Hepatocyte (in vitro differentiated cells): ENCODE data around the gene CMIP. TPM values are rescaled to one million over a fixed set of nuclear protein-coding genes. Genes with fewer than 3 reads are reported as not detected.

Experiments
- DNase-seq: peaks from one replicate; pipeline ENCODE4 v3.0.0-alpha.2; 2016; ENCODE audit warnings: low spot score
- H2AFZ ChIP-seq: fragments of 200-600 bp; sonication (generic); 2 replicates; pipeline ENCODE4 v1.6.0; 2016; ENCODE audit warnings: antibody characterized with exemption, mild to moderate bottlenecking
- H3K27ac ChIP-seq: fragments of 200-600 bp; sonication (generic); 2 replicates; pipeline ENCODE4 v1.5.1; 2016; ENCODE audit warnings: mild to moderate bottlenecking
- H3K27me3 ChIP-seq: fragments of 200-600 bp; sonication (generic); 2 replicates; pipeline ENCODE4 v1.6.1; 2016
- H3K36me3 ChIP-seq: fragments of 200-600 bp; sonication (generic); replicated peaks from 2 replicates; pipeline ENCODE4 v1.5.1; 2016; ENCODE audit warnings: low read depth; ENCODE audit not compliant: insufficient read depth
- H3K4me1 ChIP-seq: fragments of 200-600 bp; sonication (generic); 2 replicates; pipeline ENCODE4 v1.5.1; 2016; ENCODE audit warnings: mild to moderate bottlenecking, moderate library complexity; ENCODE audit not compliant: insufficient read depth
- H3K4me2 ChIP-seq: fragments of 200-600 bp; sonication (generic); 2 replicates; pipeline ENCODE4 v1.6.0; 2016
- H3K4me3 ChIP-seq: fragments of 200-600 bp; sonication (generic); 2 replicates; pipeline ENCODE4 v1.5.1; 2016; ENCODE audit warnings: mild to moderate bottlenecking
- H3K79me2 ChIP-seq: fragments of 200-600 bp; sonication (generic); 2 replicates; pipeline ENCODE4 v1.6.0; 2017; ENCODE audit warnings: mild to moderate bottlenecking
- H3K9me2 ChIP-seq: fragments of 200-600 bp; sonication (generic); replicated peaks from 2 replicates; pipeline ENCODE4 v1.6.0; 2017; ENCODE audit warnings: mild to moderate bottlenecking; ENCODE audit not compliant: insufficient read depth
- H3K9me3 ChIP-seq: fragments of 200-600 bp; sonication (generic); 2 replicates; pipeline ENCODE4 v1.5.1; 2016; ENCODE audit warnings: low read depth, mild to moderate bottlenecking
- H4K20me1 ChIP-seq: fragments of 200-600 bp; sonication (generic); 2 replicates; pipeline ENCODE4 v1.6.0; 2016; ENCODE audit warnings: mild to moderate bottlenecking; ENCODE audit not compliant: insufficient read depth, poor library complexity, severe bottlenecking
- EZH2 ChIP-seq: fragments of 200-600 bp; sonication (generic); IDR thresholded peaks from 2 replicates; pipeline ENCODE4 v1.6.1; 2016; ENCODE audit warnings: antibody characterized with exemption, mild to moderate bottlenecking, borderline replicate concordance
- EZH2phosphoT487 ChIP-seq: fragments of 200-600 bp; sonication (generic); IDR thresholded peaks from one replicate; pipeline ENCODE4 v1.6.1; 2018; ENCODE audit warnings: antibody characterized with exemption, mild to moderate bottlenecking, low read depth, moderate library complexity; ENCODE audit not compliant: unreplicated experiment, severe bottlenecking
- WGBS: methylation state at CpG from one replicate; pipeline ENCODE4 v1.1.6; 2016; ENCODE audit warnings: low lambda C conversion rate; ENCODE audit errors: missing lambda C conversion rate; 5-methylcytosine and 5-hydroxymethylcytosine counted together
- polyA plus RNA-seq: library from polyadenylated mRNA; unstranded; fragments of >200 nt; fragmentation: Nextera tagmentation; extraction: Ambion mirVana; gene quantifications from 2 replicates; pipeline ENCODE4 v1.2.1, GENCODE V29; 2016
- total RNA-seq: library from RNA; depleted of rRNA; stranded (reverse); fragments of >200 nt; gene quantifications from 2 replicates; pipeline ENCODE4 v1.2.3, GENCODE V29; 2014
- TF ChIP-seq, protein P1 (sequence below): fragments of 200-600 bp; sonication (generic); IDR thresholded peaks from 2 replicates; pipeline ENCODE4 v1.5.1; 2016; ENCODE audit warnings: antibody characterized with exemption, mild to moderate bottlenecking; ENCODE audit not compliant: poor library complexity

Gene CMIP
- total and polyA plus RNA-seq, 2 experiments from 2014 or later: 5.8 to 17.8 TPM

DNA sequence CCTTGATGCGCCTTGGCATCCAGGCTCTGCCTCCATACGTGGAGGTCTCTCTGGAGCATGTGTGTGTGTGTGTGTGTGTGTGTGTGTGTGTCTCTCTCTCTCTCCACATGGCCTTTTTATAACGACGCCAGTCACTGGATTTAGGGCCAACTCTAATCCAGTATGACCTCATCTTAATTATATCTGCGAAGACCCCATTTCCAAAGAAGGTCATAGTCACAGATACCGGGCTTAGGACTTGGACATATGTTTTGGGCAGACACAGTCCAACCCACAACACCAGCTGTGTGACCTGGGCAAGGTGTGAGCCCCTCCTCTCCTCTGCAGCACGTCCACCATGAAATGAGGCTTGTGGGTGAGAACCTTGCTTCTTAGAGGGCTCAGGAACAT, 196.1 kb downstream of the CMIP start:
- Histone ChIP-seq H2AFZ (no peak overlapping the region), H3K27ac (no peak overlapping the region), H3K9me2 (no peaks in the 10 kb centered on the region), H3K27me3 (no peaks in the 10 kb centered on the region), H3K36me3 (no peaks in the 10 kb centered on the region), H3K4me2 (no peak overlapping the region), H3K79me2 (peaks cover 55% of the 10 kb centered on the region), H3K4me1 (no peaks in the 10 kb centered on the region), H3K4me3 (no peak overlapping the region), H3K9me3 (no peaks in the 10 kb centered on the region), H4K20me1 (peaks cover 11% of the 10 kb centered on the region)
- 89% methylated on average over 7 of the region's 7 CpGs for WGBS
- DNase-seq: no peak
- no peak for TF ChIP-seq EZH2phosphoT487

DNA sequence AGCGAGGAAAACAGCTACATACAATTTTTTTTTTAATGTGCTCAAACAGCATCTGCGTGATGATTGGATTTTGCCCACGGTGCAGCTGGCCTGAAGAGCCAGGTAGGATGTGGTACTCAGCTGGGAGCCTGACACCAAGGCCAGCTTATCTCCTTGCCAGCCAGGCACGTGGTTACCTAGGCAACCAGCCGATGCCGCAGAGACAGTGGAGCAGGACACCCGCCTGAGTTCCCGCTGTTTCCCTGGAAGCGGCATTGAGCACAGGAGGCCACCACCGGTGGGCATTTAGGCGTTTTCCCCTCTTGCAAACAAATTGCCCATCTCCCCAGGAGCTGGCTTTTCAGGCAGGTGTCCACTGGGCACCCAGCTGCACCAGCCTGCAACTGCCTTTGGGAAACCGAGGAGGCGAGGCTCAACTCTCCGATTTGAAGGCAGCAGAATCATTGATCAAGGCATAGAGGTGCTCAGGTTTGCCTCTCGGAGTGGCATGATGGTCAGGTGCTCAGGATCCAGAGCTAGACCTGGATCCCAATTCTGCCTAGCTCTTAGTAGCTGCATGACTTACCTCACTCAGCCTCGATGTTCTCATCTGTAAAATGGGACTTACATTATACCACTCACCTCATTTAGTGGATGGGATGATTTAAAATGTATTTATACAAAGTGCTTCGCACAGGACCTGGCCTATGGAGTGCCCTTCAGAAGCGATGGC, 196.9 kb downstream of the CMIP start:
- peaks cover 11% of the 10 kb centered on the region for H4K20me1 ChIP-seq
- H3K4me3 ChIP-seq: no peak overlapping the region
- H3K36me3 ChIP-seq: no peaks in the 10 kb centered on the region
- H3K9me2 ChIP-seq: no peaks in the 10 kb centered on the region
- H3K79me2 ChIP-seq: peaks cover 51% of the 10 kb centered on the region
- H3K9me3 ChIP-seq: no peaks in the 10 kb centered on the region
- DNase-seq: no peak
- no peaks in the 10 kb centered on the region for H3K4me1 ChIP-seq
- no peaks in the 10 kb centered on the region for H3K27me3 ChIP-seq
- no peak overlapping the region for H3K4me2 ChIP-seq
- TF ChIP-seq, protein P1, sequence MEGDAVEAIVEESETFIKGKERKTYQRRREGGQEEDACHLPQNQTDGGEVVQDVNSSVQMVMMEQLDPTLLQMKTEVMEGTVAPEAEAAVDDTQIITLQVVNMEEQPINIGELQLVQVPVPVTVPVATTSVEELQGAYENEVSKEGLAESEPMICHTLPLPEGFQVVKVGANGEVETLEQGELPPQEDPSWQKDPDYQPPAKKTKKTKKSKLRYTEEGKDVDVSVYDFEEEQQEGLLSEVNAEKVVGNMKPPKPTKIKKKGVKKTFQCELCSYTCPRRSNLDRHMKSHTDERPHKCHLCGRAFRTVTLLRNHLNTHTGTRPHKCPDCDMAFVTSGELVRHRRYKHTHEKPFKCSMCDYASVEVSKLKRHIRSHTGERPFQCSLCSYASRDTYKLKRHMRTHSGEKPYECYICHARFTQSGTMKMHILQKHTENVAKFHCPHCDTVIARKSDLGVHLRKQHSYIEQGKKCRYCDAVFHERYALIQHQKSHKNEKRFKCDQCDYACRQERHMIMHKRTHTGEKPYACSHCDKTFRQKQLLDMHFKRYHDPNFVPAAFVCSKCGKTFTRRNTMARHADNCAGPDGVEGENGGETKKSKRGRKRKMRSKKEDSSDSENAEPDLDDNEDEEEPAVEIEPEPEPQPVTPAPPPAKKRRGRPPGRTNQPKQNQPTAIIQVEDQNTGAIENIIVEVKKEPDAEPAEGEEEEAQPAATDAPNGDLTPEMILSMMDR: no peak
- no peak for TF ChIP-seq EZH2
- TF ChIP-seq EZH2phosphoT487: no peak
- 74% methylated on average over 18 of the region's 18 CpGs for WGBS
- no peak overlapping the region for H2AFZ ChIP-seq
- H3K27ac ChIP-seq: no peak overlapping the region

DNA sequence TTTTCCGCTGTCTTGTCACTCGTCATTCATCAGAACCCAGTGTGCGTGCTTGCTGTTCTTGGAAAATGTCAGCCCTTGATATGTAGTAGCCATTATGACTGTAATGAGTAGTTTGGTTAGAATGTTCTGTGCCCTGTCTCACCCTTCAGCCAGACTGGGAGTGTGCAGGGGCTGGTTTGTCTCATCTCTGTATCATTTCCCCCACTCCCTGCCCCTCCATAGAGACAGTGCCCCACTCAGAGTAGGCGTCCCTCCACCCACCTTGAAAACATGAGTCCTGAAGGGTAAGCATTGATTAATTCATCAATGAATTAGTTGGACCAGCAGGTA, 197.5 kb downstream of the CMIP start:
- no peaks in the 10 kb centered on the region for H3K9me3 ChIP-seq
- H3K79me2 ChIP-seq: peaks cover 48% of the 10 kb centered on the region
- H3K4me1 ChIP-seq: no peaks in the 10 kb centered on the region
- 100% methylated on average over 4 of the region's 4 CpGs for WGBS
- H3K27ac ChIP-seq: no peak overlapping the region
- H3K4me3 ChIP-seq: no peak overlapping the region
- H2AFZ ChIP-seq: no peak overlapping the region
- H3K9me2 ChIP-seq: no peaks in the 10 kb centered on the region
- H3K27me3 ChIP-seq: no peaks in the 10 kb centered on the region
- no peaks in the 10 kb centered on the region for H3K36me3 ChIP-seq
- DNase-seq: no peak
- H3K4me2 ChIP-seq: no peak overlapping the region
- peaks cover 7% of the 10 kb centered on the region for H4K20me1 ChIP-seq
- TF ChIP-seq EZH2phosphoT487 (no peak), EZH2 (no peak)
- TF ChIP-seq, protein P1: no peak

DNA sequence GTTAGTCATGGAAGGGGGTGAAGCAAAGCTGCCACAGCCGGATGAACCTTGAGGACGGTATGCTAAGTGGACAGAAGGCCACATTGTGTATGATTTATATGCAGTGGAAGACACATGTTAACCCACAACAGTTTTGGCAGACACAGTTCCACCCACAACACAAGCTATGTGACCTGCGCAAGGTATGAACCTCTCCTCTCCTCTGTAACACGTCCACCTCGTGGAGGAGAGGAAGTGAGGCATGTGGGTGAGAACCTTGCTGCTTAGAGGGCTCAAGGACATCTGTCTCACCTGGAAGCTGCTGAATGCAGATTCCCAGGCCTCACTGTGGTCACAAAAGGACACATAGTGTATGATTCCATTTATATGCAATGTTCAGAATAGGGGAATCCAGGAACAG, 198.3 kb downstream of the CMIP start:
- Histone ChIP-seq H3K9me2 (no peaks in the 10 kb centered on the region), H3K4me3 (no peak overlapping the region), H3K4me1 (no peaks in the 10 kb centered on the region), H3K27ac (no peak overlapping the region), H3K4me2 (no peak overlapping the region), H3K36me3 (no peaks in the 10 kb centered on the region), H2AFZ (no peak overlapping the region), H4K20me1 (peaks cover 11% of the 10 kb centered on the region), H3K27me3 (no peaks in the 10 kb centered on the region), H3K79me2 (peaks cover 44% of the 10 kb centered on the region), H3K9me3 (no peaks in the 10 kb centered on the region)
- 93% methylated on average over 5 of the region's 5 CpGs for WGBS
- TF ChIP-seq EZH2: no peak
- TF ChIP-seq, protein P1: no peak
- no peak for TF ChIP-seq EZH2phosphoT487
- DNase-seq: no peak
